C4-2B (cell line): ENCODE measurements around the gene DMAP1.

Experiments
- H3K27ac ChIP-seq: fragments of 450-650 bp; 2 replicates; pipeline ENCODE4 v1.5.1; 2017
- ZFX ChIP-seq: fragments of 450-650 bp; IDR thresholded peaks from 2 replicates; pipeline ENCODE4 v1.6.1; 2017
- TF ChIP-seq, protein P1 (sequence below): fragments of 450-650 bp; conservative IDR thresholded peaks from 2 replicates; pipeline ENCODE4 v1.5.1; 2017; ENCODE audit warnings: mild to moderate bottlenecking

Gene DMAP1

GRCh38 chr1:44229435-44230167 is 16.3 kb downstream of the DMAP1 start:
- H3K27ac ChIP-seq = no peak overlapping the region
- TF ChIP-seq, protein P1, sequence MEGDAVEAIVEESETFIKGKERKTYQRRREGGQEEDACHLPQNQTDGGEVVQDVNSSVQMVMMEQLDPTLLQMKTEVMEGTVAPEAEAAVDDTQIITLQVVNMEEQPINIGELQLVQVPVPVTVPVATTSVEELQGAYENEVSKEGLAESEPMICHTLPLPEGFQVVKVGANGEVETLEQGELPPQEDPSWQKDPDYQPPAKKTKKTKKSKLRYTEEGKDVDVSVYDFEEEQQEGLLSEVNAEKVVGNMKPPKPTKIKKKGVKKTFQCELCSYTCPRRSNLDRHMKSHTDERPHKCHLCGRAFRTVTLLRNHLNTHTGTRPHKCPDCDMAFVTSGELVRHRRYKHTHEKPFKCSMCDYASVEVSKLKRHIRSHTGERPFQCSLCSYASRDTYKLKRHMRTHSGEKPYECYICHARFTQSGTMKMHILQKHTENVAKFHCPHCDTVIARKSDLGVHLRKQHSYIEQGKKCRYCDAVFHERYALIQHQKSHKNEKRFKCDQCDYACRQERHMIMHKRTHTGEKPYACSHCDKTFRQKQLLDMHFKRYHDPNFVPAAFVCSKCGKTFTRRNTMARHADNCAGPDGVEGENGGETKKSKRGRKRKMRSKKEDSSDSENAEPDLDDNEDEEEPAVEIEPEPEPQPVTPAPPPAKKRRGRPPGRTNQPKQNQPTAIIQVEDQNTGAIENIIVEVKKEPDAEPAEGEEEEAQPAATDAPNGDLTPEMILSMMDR = no peak
- TF ChIP-seq ZFX = no peak

- H3K27ac ChIP-seq = no peak overlapping the region
- TF ChIP-seq, protein P1 = no peak
- no peak for TF ChIP-seq ZFX
These were observed 17.5 kb downstream of the DMAP1 start for GRCh38 chr1:44230796-44231195.

- H3K27ac ChIP-seq = no peak overlapping the region
- TF ChIP-seq, protein P1 = no peak
- no peak for TF ChIP-seq ZFX
These were observed 20.3 kb downstream of the DMAP1 start for GRCh38 chr1:44233593-44233992.

GRCh38 chr1:44235808-44236207 is 22.5 kb downstream of the DMAP1 start:
- H3K27ac ChIP-seq = no peak overlapping the region
- no peak for TF ChIP-seq ZFX
- TF ChIP-seq, protein P1 = no peak

DNA sequence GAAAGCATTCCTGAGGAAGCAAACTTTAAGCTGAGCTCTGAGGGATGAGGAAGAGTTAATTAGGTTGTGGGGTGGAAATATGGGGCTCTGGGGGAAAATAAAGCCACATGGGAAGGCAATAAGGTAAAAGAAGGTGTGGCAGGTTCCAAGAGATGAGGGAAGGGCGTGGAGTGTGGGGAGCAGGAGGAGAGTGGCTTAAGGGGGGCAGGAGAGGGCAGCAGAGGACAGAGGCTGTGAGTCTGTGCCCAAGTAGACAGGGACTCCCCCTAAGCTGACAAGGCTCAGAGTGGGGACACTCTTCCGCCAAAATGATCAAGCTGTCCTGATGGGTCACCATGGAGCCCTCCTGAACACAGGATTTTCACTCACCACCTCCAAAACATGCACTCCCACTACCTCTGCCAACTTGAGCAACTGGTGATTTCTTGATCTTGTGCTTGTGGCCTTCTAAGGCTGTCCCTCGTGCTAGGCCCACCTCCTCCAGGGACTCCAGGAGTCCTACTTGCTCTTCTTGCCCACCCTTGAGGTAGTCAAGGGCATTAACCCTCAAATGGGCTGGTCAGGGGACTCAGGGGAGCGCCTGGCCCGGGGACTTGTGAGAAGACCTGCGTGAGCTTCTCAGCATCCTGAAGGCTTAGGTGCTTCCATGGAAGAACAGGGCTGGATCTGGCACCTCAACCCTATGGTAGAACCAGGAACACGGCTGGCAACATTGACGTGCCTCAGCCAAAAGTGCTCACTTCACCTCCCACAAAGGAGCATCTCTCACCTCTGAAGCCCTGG is 23.4 kb downstream of the DMAP1 start:
- TF ChIP-seq ZFX = no peak
- TF ChIP-seq, protein P1 = no peak
- H3K27ac ChIP-seq = no peak overlapping the region

DNA sequence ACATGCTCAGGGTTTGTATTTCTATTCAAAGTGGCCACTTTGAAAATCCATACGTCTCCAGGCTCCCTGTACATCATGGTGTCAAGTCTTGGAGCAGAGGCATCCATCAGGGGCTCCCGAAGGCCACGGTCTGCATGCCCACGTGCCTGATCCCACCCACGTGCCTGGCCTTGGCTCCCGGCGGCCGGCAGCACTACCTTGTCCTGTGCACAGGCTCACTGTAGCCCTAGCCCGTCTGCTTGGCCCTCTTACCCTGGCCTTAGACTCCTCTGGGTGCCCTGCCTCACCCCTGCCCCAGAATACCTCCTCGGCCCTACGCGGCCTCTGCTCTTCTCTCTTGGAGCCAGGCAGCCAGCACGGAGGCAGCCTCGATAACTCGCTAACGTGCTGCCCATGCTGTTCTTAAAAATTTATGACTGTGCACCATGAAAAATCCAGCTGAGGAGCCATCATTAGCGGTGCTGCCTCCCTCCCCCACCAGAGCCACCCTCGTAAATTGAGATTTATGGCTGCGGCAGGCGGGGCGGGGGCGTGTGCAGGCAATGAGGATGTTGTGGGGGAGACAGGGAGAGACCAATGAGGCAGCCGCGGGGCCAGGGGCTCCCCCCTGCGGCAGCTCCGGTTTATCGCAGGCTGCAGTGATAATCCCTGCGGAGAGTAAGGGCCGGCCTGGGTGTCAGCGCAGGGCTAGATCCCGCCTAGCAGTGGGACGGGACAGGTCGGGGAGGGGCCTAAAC is 24.6 kb downstream of the DMAP1 start:
- TF ChIP-seq ZFX = no peak
- TF ChIP-seq, protein P1 = no peak
- no peak overlapping the region for H3K27ac ChIP-seq

DNA sequence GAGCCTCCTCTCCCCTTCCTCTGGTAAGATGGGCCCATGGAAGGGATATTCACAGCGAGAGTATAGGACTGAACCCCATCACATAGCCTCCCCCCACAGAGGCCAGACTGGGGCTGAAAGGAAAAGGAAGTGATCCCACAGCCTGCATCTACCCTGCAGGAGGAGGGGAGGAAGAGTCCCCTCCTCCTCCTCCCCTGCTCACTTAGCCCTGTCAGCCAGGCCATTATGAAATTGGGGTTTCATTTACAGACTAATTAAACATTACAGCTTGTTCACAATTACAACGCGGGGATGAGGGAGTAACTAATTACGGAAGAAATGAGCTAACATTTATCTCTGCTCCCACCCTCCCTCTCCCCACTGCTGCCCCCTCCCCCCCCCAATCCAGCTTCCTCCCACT is 25.4 kb downstream of the DMAP1 start:
- no peak overlapping the region for H3K27ac ChIP-seq
- no peak for TF ChIP-seq ZFX
